GM12878 (cell line): ENCODE results near the gene TCF15. TPM values are rescaled to one million over a fixed set of nuclear protein-coding genes. Genes with fewer than 3 reads are reported as not detected.

Source experiments
- ATAC-seq: fragments of 200-7000 bp; cut with Tn5 transposase; 3 replicates; pipeline ENCODE4 v1.9.1; 2020; ENCODE audit warnings: mild to moderate bottlenecking, moderate library complexity
- BruUV-seq: library from RNA; stranded (reverse); fragments of 400-500 nt; replicated peaks from 2 replicates; lab custom pipeline; 2021; lab: Mats Ljungman, UMichigan
- CTCF ChIA-PET: fragments of 300-600 bp; sonication (Branson Sonifier 250); formaldehyde crosslinking; extraction: SDS; loops from one replicate; lab custom pipeline; 2021; ENCODE audit warnings: inconsistent platforms; lab: Yijun Ruan, JAX
- POLR2A ChIA-PET: fragments of 350-600 bp; formaldehyde crosslinking; extraction: SDS; loops from one replicate; lab custom pipeline; 2021; ENCODE audit warnings: inconsistent platforms; lab: Charles Lee
- RAD21 ChIA-PET: fragments of 300-600 bp; sonication (Branson Sonifier 250); formaldehyde crosslinking; loops from one replicate; lab custom pipeline; 2023; ENCODE audit warnings: antibody characterized with exemption; ENCODE audit not compliant: unreplicated experiment; lab: Charles Lee
- SMC1A ChIA-PET: fragments of 300-600 bp; sonication (Branson Sonifier 250); formaldehyde crosslinking; loops from one replicate; lab custom pipeline; 2023; ENCODE audit not compliant: unreplicated experiment, uncharacterized antibody; lab: Charles Lee
- DNase-seq: peaks from one replicate; pipeline ENCODE4 v3.0.0-alpha.2; 2011; ENCODE audit warnings: low read depth, low spot score
- FAIRE-seq: peaks from 3 replicates; lab custom pipeline; 2011; peaks lifted over from hg19 to GRCh38; lab: Jason Lieb, UNC
- H2AFZ ChIP-seq: 2 replicates; pipeline ENCODE4 v1.6.0; 2011; ENCODE audit warnings: low read depth, low read length, control low read depth; ENCODE audit not compliant: control insufficient read depth
- H3K27ac ChIP-seq: 2 replicates; pipeline ENCODE4 v1.5.1; 2011; ENCODE audit warnings: control low read depth; ENCODE audit not compliant: control insufficient read depth, insufficient read depth
- H3K27me3 ChIP-seq, 2 experiments: replicated peaks in 1 of 2; 2 replicates each; pipeline versions ENCODE4 v1.6.0 to v1.6.1; 2011; ENCODE audit warnings: low read length in 1 of 2; ENCODE audit not compliant: control insufficient read depth in 2 of 2, insufficient read depth in 2 of 2
- H3K36me3 ChIP-seq, 2 experiments: 2 replicates each; pipeline ENCODE4 v1.5.1; 2011; ENCODE audit warnings: low read length in 1 of 2; ENCODE audit not compliant: control insufficient read depth in 2 of 2, insufficient read depth in 2 of 2
- H3K4me1 ChIP-seq: 2 replicates; pipeline ENCODE4 v1.6.1; 2011; ENCODE audit warnings: mild to moderate bottlenecking, low read length, moderate library complexity, mixed read lengths; ENCODE audit not compliant: control insufficient read depth, insufficient read depth
- H3K4me2 ChIP-seq: 2 replicates; pipeline ENCODE4 v1.6.0; 2011; ENCODE audit warnings: control low read depth; ENCODE audit not compliant: control insufficient read depth, insufficient read depth
- H3K4me3 ChIP-seq: fragments of 200-600 bp; sonication (generic); 2 replicates; pipeline ENCODE4 v1.5.1; 2016
- H3K79me2 ChIP-seq: 2 replicates; pipeline ENCODE4 v1.6.0; 2011; ENCODE audit warnings: low read length; ENCODE audit not compliant: control insufficient read depth, insufficient read depth
- H3K9ac ChIP-seq: 2 replicates; pipeline ENCODE4 v1.8.0; 2011; ENCODE audit warnings: low read length, control low read depth, mixed read lengths; ENCODE audit not compliant: control insufficient read depth, insufficient read depth
- H3K9me3 ChIP-seq: replicated peaks from 3 replicates; pipeline ENCODE4 v1.5.1; 2011; ENCODE audit warnings: mild to moderate bottlenecking, low read length; ENCODE audit not compliant: control insufficient read depth, insufficient read depth
- H4K20me1 ChIP-seq: 2 replicates; pipeline ENCODE4 v1.6.0; 2011; ENCODE audit not compliant: control insufficient read depth, insufficient read depth
- JUNB ChIP-seq: IDR thresholded peaks from 2 replicates; pipeline ENCODE4 v1.6.1; 2016; ENCODE audit warnings: antibody characterized with exemption, mild to moderate bottlenecking
- KDM1A ChIP-seq: fragments of 200-600 bp; sonication (generic); IDR thresholded peaks from 2 replicates; pipeline ENCODE4 v1.6.1; 2016; ENCODE audit warnings: borderline replicate concordance
- MTA3 ChIP-seq: IDR thresholded peaks from 2 replicates; pipeline ENCODE4 v1.6.1; 2012; ENCODE audit warnings: low read length, inconsistent platforms, borderline replicate concordance
- RB1 ChIP-seq: fragments of 450-650 bp; formaldehyde crosslinking; IDR thresholded peaks from 2 replicates; pipeline ENCODE4 v1.6.1; 2017; ENCODE audit warnings: mild to moderate bottlenecking, borderline replicate concordance
- RBBP5 ChIP-seq: fragments of 200-600 bp; sonication (generic); conservative IDR thresholded peaks from 2 replicates; pipeline ENCODE4 v1.6.1; 2016
- RELA ChIP-seq: fragments of 450-650 bp; IDR thresholded peaks from 2 replicates; pipeline ENCODE4 v1.8.0; 2014; ENCODE audit warnings: borderline replicate concordance; ENCODE audit not compliant: partially characterized antibody
- YBX1 ChIP-seq: fragments of 450-650 bp; IDR thresholded peaks from 2 replicates; pipeline ENCODE4 v1.6.1; 2016; ENCODE audit warnings: antibody characterized with exemption
- ZBED1 ChIP-seq: IDR thresholded peaks from 2 replicates; pipeline ENCODE4 v1.6.1; 2016; ENCODE audit warnings: borderline replicate concordance
- WGBS: methylation state at CpG from one replicate; pipeline ENCODE4 v1.1.6; 2016; ENCODE audit warnings: low lambda C conversion rate; ENCODE audit not compliant: insufficient replicate concordance, insufficient coverage; ENCODE audit errors: missing lambda C conversion rate; 5-methylcytosine and 5-hydroxymethylcytosine counted together
- in situ Hi-C: fragments of 300-500 bp; cut with MboI; formaldehyde crosslinking; loops from 9 replicates; pipeline ENCODE4 v1.14.3; 2018; ENCODE audit warnings: mixed read lengths
- intact Hi-C: fragments of 100-400 bp; cut with micrococcal nuclease; formaldehyde crosslinking; loops from one replicate; pipeline ENCODE4 v1.14.2; 2022; ENCODE audit not compliant: unreplicated experiment
- polyA plus RNA-seq, 11 experiments: library from polyadenylated mRNA; depleted of rRNA in 4 of 11; unstranded in 6 of 11; stranded (reverse) in 5 of 11; fragments of >200 nt; fragmentation: Nextera tagmentation in 4 of 11; fragmentation: Illumina TruSeq in 1 of 11; extraction: Ambion mirVana in 4 of 11; extraction: Trizol in 1 of 11; gene quantifications; 1 replicate in 1 of 11; 2 replicates in 10 of 11; pipeline versions ENCODE4 v1.2.1 to v1.2.3, GENCODE V29; 2011 to 2016; ENCODE audit warnings: inconsistent platforms in 2 of 11, missing spikeins in 2 of 11, low read depth in 1 of 11
- total RNA-seq, 4 experiments: library from RNA; depleted of rRNA in 3 of 4; stranded (reverse); fragments of >200 nt in 3 of 4; fragmentation: Illumina TruSeq in 1 of 4; extraction: Trizol in 1 of 4; gene quantifications; 2 replicates each; pipeline versions ENCODE4 v1.2.1 to v1.2.3, GENCODE V29; 2013 to 2021
- TF ChIP-seq, protein P1 (sequence below): IDR thresholded peaks from 2 replicates; pipeline ENCODE4 v1.6.1; 2012; ENCODE audit warnings: low read depth, low read length, improper control_type of control experiment

TCF15 gene
- total and polyA plus RNA-seq, 10 of the 15 experiments (the other 5 are each of a cell fraction or from before 2014, with no cell fraction given) = 0.08 TPM; not detected in 9

DNA sequence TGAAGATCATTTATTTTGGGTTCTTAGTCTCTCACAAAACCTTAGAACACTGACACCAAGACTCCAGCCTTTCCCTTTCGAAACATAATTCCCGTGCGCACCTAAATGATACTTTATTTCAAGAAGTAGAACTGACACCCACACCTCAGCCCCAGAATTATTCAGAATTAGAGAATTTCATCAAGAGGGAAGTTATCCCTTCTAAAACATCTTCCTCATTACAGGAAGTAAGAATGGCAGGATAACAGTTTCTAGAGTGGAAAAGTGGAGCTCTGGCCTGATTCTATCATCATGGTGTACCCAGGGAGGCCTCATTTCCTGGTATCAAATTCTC, 44.3 kb upstream of the TCF15 start:
- Histone ChIP-seq H3K4me2 (no peak overlapping the region), H3K9me3 (no peaks in the 10 kb centered on the region), H3K4me1 (peaks cover 6% of the 10 kb centered on the region; the same call in 1 of the 2 replicates), H3K79me2 (peaks cover 14% of the 10 kb centered on the region), H3K9ac (no peak overlapping the region), H2AFZ (no peak overlapping the region), H3K27me3 (peaks cover 0 to 1% of the 10 kb centered on the region in 2 experiments; a peak in 1 of 4 replicates), H3K4me3 (no peak overlapping the region), H3K36me3 (no peaks in the 10 kb centered on the region), H4K20me1 (no peaks in the 10 kb centered on the region), H3K27ac (no peak overlapping the region)
- SMC1A ChIA-PET = no interaction called here
- RAD21 ChIA-PET = interaction anchor here (0.6 kb wide), 1 partner anchor 300 kb away, joined by 3 read pairs; no protein-coding TSS in a partner anchor
- POLR2A ChIA-PET = interaction anchor here (0.6 kb wide), 1 partner anchor 22 kb away, joined by 3 read pairs; no protein-coding TSS in a partner anchor
- 96% methylated on average over 3 of the region's 3 CpGs for WGBS
- BruUV-seq = no TSS peak
- FAIRE-seq (no peak), DNase-seq (no peak), ATAC-seq (no peak)
- TF ChIP-seq MTA3 = no peak
- TF ChIP-seq KDM1A = no peak
- no peak for TF ChIP-seq YBX1
- TF ChIP-seq RBBP5 = no peak
- TF ChIP-seq ZBED1 = no peak
- in situ Hi-C loops = no loop called here
- intact Hi-C loops = loop anchor here (5.0 kb wide), 2 partner anchors 77 to 83 kb away; no protein-coding TSS in a partner anchor
- CTCF ChIA-PET = interaction anchor here (2.7 kb wide), 1 partner anchor 12 kb away, joined by 9 read pairs; no protein-coding TSS in a partner anchor

DNA sequence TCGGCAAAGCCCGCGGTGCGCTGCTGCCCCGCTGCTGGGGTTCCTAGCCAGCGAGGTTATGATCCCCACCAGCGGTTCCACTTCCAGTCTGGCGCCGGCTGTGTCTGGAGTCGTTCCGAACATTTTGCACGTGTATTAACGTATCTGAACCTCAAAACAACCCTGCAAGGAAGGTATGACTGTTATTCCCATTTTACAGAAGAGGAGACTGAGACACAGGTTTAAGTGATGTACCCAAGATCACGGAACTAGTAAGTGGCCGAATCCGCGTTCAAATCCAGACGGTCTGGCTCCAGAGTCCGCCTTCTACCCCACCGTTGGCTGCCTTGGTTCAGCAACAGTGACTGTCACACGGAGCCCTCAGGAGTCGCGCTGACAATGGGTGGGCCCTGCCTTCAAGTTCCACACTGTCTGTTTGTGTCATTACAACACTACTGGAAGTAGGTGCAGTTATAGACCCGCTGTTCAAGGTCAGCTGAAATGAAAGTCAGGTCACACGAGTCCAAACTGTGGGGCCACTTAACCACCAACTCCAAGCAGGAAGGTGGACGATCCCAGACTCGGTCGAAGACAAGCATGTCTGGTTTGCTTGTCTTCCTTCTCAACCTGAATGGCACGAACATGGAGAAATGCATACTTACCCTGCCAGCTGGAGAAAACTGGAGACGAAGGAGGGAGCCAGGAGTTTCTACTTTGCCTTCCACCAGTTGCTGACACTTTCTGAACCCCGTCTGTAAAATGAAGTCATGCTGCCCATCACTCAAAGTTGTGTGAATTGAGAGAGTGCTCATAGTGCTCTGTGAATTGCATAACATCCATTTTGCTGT, 43.7 kb upstream of the TCF15 start:
- H2AFZ ChIP-seq = peak overlapping the region; percentile 73
- no peak for DNase-seq

More for the DNA sequence above, 43.7 kb upstream of the TCF15 start:
- no peak overlapping the region; the same call in 1 of the 2 replicates for H3K9ac ChIP-seq
- ATAC-seq = no peak
- in situ Hi-C loops = no loop called here
- ChIA-PET SMC1A (no interaction called here), CTCF (interaction anchor here (2.7 kb wide), 1 partner anchor 13 kb away, joined by 9 read pairs; no protein-coding TSS in a partner anchor), RAD21 (interaction anchor here (0.6 kb wide), 1 partner anchor 299 kb away, joined by 3 read pairs; no protein-coding TSS in a partner anchor), POLR2A (interaction anchor here (0.6 kb wide), 1 partner anchor 22 kb away, joined by 3 read pairs; no protein-coding TSS in a partner anchor)
- H4K20me1 ChIP-seq = no peaks in the 10 kb centered on the region
- peaks cover 6% of the 10 kb centered on the region; the same call in 1 of the 2 replicates for H3K4me1 ChIP-seq
- no peaks in the 10 kb centered on the region for H3K27me3 ChIP-seq
- 0 out of 2 replicates have a peak, but pooled peaks have one; percentile 5 for TF ChIP-seq RB1
- TF ChIP-seq, protein P1, sequence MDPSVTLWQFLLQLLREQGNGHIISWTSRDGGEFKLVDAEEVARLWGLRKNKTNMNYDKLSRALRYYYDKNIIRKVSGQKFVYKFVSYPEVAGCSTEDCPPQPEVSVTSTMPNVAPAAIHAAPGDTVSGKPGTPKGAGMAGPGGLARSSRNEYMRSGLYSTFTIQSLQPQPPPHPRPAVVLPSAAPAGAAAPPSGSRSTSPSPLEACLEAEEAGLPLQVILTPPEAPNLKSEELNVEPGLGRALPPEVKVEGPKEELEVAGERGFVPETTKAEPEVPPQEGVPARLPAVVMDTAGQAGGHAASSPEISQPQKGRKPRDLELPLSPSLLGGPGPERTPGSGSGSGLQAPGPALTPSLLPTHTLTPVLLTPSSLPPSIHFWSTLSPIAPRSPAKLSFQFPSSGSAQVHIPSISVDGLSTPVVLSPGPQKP = 0 out of 2 replicates have a peak, but pooled peaks have one; percentile 1
- TF ChIP-seq RELA = no peak
- TF ChIP-seq JUNB = no peak
- BruUV-seq = no TSS peak
- intact Hi-C loops = loop anchor here (5.0 kb wide), 2 partner anchors 77 to 83 kb away; no protein-coding TSS in a partner anchor
- H3K4me2 ChIP-seq = peak overlapping the region; percentile 60
- H3K4me3 ChIP-seq = peak overlapping the region; percentile 83; the same call in 1 of the 2 replicates
- 29% methylated on average over 28 of the region's 31 CpGs for WGBS
- H3K79me2 ChIP-seq = peaks cover 14% of the 10 kb centered on the region
- no peak for FAIRE-seq
- H3K27ac ChIP-seq = no peak overlapping the region
- no peaks in the 10 kb centered on the region for H3K9me3 ChIP-seq
- H3K36me3 ChIP-seq = no peaks in the 10 kb centered on the region
